HepG2 (cell line): ENCODE measurements around the gene SERTAD2. TPM values are rescaled to one million over a fixed set of nuclear protein-coding genes. Genes with fewer than 3 reads are reported as not detected.

Source experiments
- ARNTL ChIP-seq: sonication (generic); formaldehyde crosslinking; IDR thresholded peaks from 2 replicates; pipeline ENCODE4 v1.4.0; 2020; ENCODE audit warnings: mild to moderate bottlenecking, missing genetic modification reagents
- EZH2 ChIP-seq: conservative IDR thresholded peaks from 2 replicates; pipeline ENCODE4 v1.6.1; 2012; ENCODE audit warnings: mild to moderate bottlenecking, low read depth, low read length, moderate library complexity
- FOXP1 ChIP-seq, 2 experiments: fragments of 450-650 bp in 1 of 2; IDR thresholded peaks; 2 replicates each; pipeline ENCODE4 v1.6.1; 2017 to 2018; ENCODE audit warnings: antibody characterized with exemption in 1 of 2
- GPN1 ChIP-seq: sonication (generic); formaldehyde crosslinking; IDR thresholded peaks from 2 replicates; pipeline ENCODE4 v1.5.1; 2020; ENCODE audit warnings: missing genetic modification reagents, borderline replicate concordance
- HOXA3 ChIP-seq: sonication (generic); formaldehyde crosslinking; IDR thresholded peaks from 2 replicates; pipeline ENCODE4 v1.5.0; 2020; ENCODE audit warnings: missing genetic modification reagents
- HOXA5 ChIP-seq: sonication (generic); formaldehyde crosslinking; IDR thresholded peaks from 2 replicates; pipeline ENCODE4 v1.4.0; 2020; ENCODE audit warnings: missing genetic modification reagents
- JUN ChIP-seq: sonication (generic); formaldehyde crosslinking; IDR thresholded peaks from 2 replicates; pipeline ENCODE4 v1.4.0; 2020; ENCODE audit warnings: mild to moderate bottlenecking, missing genetic modification reagents
- MAF1 ChIP-seq: sonication (generic); formaldehyde crosslinking; IDR thresholded peaks from 2 replicates; pipeline ENCODE4 v1.5.0; 2020; ENCODE audit warnings: missing genetic modification reagents, borderline replicate concordance
- MAX ChIP-seq: IDR thresholded peaks from 2 replicates; pipeline ENCODE4 v1.6.1; 2012; ENCODE audit warnings: inconsistent platforms
- MIER2 ChIP-seq: IDR thresholded peaks from 2 replicates; pipeline ENCODE4 v1.6.1; 2016; ENCODE audit warnings: missing biosample characterization, missing genetic modification reagents
- MYC ChIP-seq: sonication (generic); formaldehyde crosslinking; IDR thresholded peaks from 2 replicates; pipeline ENCODE4 v1.9.0; 2021; ENCODE audit warnings: missing genetic modification reagents, borderline replicate concordance
- NFYC ChIP-seq: IDR thresholded peaks from 2 replicates; pipeline ENCODE4 v1.6.1; 2016; ENCODE audit warnings: missing genetic modification reagents, missing compliant biosample characterization
- NR0B2 ChIP-seq: sonication (generic); formaldehyde crosslinking; IDR thresholded peaks from 2 replicates; pipeline ENCODE4 v1.4.0; 2020; ENCODE audit warnings: mild to moderate bottlenecking, missing genetic modification reagents
- RFX3 ChIP-seq: IDR thresholded peaks from 2 replicates; pipeline ENCODE4 v1.6.1; 2016; ENCODE audit warnings: missing biosample characterization, missing genetic modification reagents
- RNF2 ChIP-seq: fragments of 450-650 bp; conservative IDR thresholded peaks from 2 replicates; pipeline ENCODE4 v1.6.1; 2016; ENCODE audit warnings: low read depth
- TARDBP ChIP-seq: sonication (generic); formaldehyde crosslinking; IDR thresholded peaks from 2 replicates; pipeline ENCODE4 v1.8.0; 2022; ENCODE audit warnings: mild to moderate bottlenecking, missing genetic modification reagents
- TBL1XR1 ChIP-seq: fragments of 150-350 bp; IDR thresholded peaks from 2 replicates; pipeline ENCODE4 v1.6.1; 2014; ENCODE audit warnings: borderline replicate concordance, low read length; ENCODE audit not compliant: partially characterized antibody
- TRIM24 ChIP-seq: sonication (generic); formaldehyde crosslinking; IDR thresholded peaks from 2 replicates; pipeline ENCODE4 v1.8.0; 2022; ENCODE audit warnings: mild to moderate bottlenecking, missing genetic modification reagents
- ZMYM4 ChIP-seq: sonication (generic); formaldehyde crosslinking; IDR thresholded peaks from 2 replicates; pipeline ENCODE4 v1.8.1; 2023; ENCODE audit warnings: mild to moderate bottlenecking, missing genetic modification reagents
- ZNF143 ChIP-seq: sonication (generic); formaldehyde crosslinking; IDR thresholded peaks from 2 replicates; pipeline ENCODE4 v1.4.0; 2020; ENCODE audit warnings: missing genetic modification reagents
- ZNF225 ChIP-seq: sonication (generic); formaldehyde crosslinking; IDR thresholded peaks from 2 replicates; pipeline ENCODE4 v1.4.0; 2020; ENCODE audit warnings: mild to moderate bottlenecking, missing genetic modification reagents
- ZNF30 ChIP-seq: sonication (generic); formaldehyde crosslinking; IDR thresholded peaks from 2 replicates; pipeline ENCODE4 v1.5.0; 2020; ENCODE audit warnings: mild to moderate bottlenecking, missing genetic modification reagents
- ZNF326 ChIP-seq: sonication (generic); formaldehyde crosslinking; IDR thresholded peaks from 2 replicates; pipeline ENCODE4 v1.4.0; 2020; ENCODE audit warnings: missing genetic modification reagents, borderline replicate concordance
- ZNF430 ChIP-seq: sonication (generic); formaldehyde crosslinking; IDR thresholded peaks from 2 replicates; pipeline ENCODE4 v1.9.0; 2021; ENCODE audit warnings: mild to moderate bottlenecking, missing genetic modification reagents
- ZNF558 ChIP-seq: sonication (generic); formaldehyde crosslinking; IDR thresholded peaks from 2 replicates; pipeline ENCODE4 v1.9.0; 2022; ENCODE audit warnings: mild to moderate bottlenecking, missing genetic modification reagents, borderline replicate concordance
- ZNF563 ChIP-seq: sonication (generic); formaldehyde crosslinking; IDR thresholded peaks from 2 replicates; pipeline ENCODE4 v1.8.0; 2022; ENCODE audit warnings: mild to moderate bottlenecking, moderate library complexity, missing genetic modification reagents
- ZNF672 ChIP-seq: sonication (generic); formaldehyde crosslinking; IDR thresholded peaks from 2 replicates; pipeline ENCODE4 v1.8.1; 2022; ENCODE audit warnings: missing genetic modification reagents
- ZNF781 ChIP-seq: sonication (generic); formaldehyde crosslinking; IDR thresholded peaks from 2 replicates; pipeline ENCODE4 v1.5.1; 2020; ENCODE audit warnings: borderline replicate concordance, mild to moderate bottlenecking, missing genetic modification reagents; ENCODE audit errors: not compliant biosample characterization
- polyA plus RNA-seq, 8 experiments: library from polyadenylated mRNA; depleted of rRNA in 3 of 8; stranded (reverse) in 7 of 8; unstranded in 1 of 8; fragments of >200 nt; fragmentation: Illumina TruSeq in 4 of 8; extraction: Trizol in 4 of 8; gene quantifications; 2 replicates each; pipeline versions ENCODE4 v1.2.1 to v1.2.3, GENCODE V29; 2011 to 2016; ENCODE audit warnings: low read depth in 4 of 8, missing spikeins in 1 of 8, mixed read lengths in 1 of 8; ENCODE audit not compliant: insufficient read depth in 1 of 8
- total RNA-seq, 5 experiments: library from RNA; depleted of rRNA; stranded (reverse); fragments of >200 nt; fragmentation: Illumina TruSeq; extraction: Trizol; gene quantifications; 2 replicates each; pipeline ENCODE4 v1.2.3, GENCODE V29; 2016; ENCODE audit warnings: low read depth in 1 of 5
- TF ChIP-seq, protein P1 (sequence below): IDR thresholded peaks from 2 replicates; pipeline ENCODE4 v1.6.1; 2016; ENCODE audit warnings: mild to moderate bottlenecking
- TF ChIP-seq, protein P2 (sequence below): sonication (generic); formaldehyde crosslinking; IDR thresholded peaks from 2 replicates; pipeline ENCODE4 v1.4.0; 2020; ENCODE audit warnings: mild to moderate bottlenecking, missing genetic modification reagents, borderline replicate concordance

Gene SERTAD2
- total and polyA plus RNA-seq, 2 of the 13 experiments (the other 11 are each of a cell fraction or from before 2014, with no cell fraction given) = 6.7 to 22.6 TPM

GRCh38 chr2:64683771-64684510, 30.2 kb upstream of the SERTAD2 start (continued):
- TF ChIP-seq FOXP1 (IDR thresholded peaks at IDR 0.05) = no peak
- TF ChIP-seq FOXP1 (CRISPR knock-in tag; IDR thresholded peaks at IDR 0.05) = peak; percentile 61
- TF ChIP-seq GPN1 (CRISPR knock-in tag) = no peak
- no peak for TF ChIP-seq NFYC (CRISPR knock-in tag)
- no peak for TF ChIP-seq MAX
- TF ChIP-seq ZNF781 = no peak
- no peak for TF ChIP-seq NR0B2 (CRISPR knock-in tag)
- no peak for TF ChIP-seq HOXA3
- TF ChIP-seq ARNTL = no peak
- TF ChIP-seq TRIM24 (CRISPR knock-in tag) = no peak
- no peak for TF ChIP-seq ZNF143 (CRISPR knock-in tag)
- no peak for TF ChIP-seq MIER2
- no peak for TF ChIP-seq ZNF225 (CRISPR knock-in tag)
- no peak for TF ChIP-seq TARDBP (CRISPR knock-in tag)
- no peak for TF ChIP-seq MYC (CRISPR knock-in tag)
- no peak for TF ChIP-seq HOXA5 (CRISPR knock-in tag)
- no peak for TF ChIP-seq ZNF430 (CRISPR knock-in tag)
- TF ChIP-seq RNF2 = no peak
- no peak for TF ChIP-seq RFX3 (CRISPR knock-in tag)
- TF ChIP-seq ZNF30 (CRISPR knock-in tag) = no peak
- TF ChIP-seq EZH2 = no peak
- no peak for TF ChIP-seq ZNF326
- no peak for TF ChIP-seq JUN (CRISPR knock-in tag)
- TF ChIP-seq TBL1XR1 = no peak
- TF ChIP-seq ZNF558 (CRISPR knock-in tag) = no peak
- TF ChIP-seq ZNF563 (CRISPR knock-in tag) = no peak
- TF ChIP-seq MAF1 = no peak
- TF ChIP-seq, protein P1, sequence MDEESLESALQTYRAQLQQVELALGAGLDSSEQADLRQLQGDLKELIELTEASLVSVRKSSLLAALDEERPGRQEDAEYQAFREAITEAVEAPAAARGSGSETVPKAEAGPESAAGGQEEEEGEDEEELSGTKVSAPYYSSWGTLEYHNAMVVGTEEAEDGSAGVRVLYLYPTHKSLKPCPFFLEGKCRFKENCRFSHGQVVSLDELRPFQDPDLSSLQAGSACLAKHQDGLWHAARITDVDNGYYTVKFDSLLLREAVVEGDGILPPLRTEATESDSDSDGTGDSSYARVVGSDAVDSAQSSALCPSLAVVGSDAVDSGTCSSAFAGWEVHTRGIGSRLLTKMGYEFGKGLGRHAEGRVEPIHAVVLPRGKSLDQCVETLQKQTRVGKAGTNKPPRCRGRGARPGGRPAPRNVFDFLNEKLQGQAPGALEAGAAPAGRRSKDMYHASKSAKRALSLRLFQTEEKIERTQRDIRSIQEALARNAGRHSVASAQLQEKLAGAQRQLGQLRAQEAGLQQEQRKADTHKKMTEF (CRISPR knock-in tag) = no peak
- TF ChIP-seq ZMYM4 (CRISPR knock-in tag) = peak; percentile 26; the same call in 1 of the 2 replicates
- TF ChIP-seq ZNF672 (CRISPR knock-in tag) = no peak
- TF ChIP-seq, protein P2, sequence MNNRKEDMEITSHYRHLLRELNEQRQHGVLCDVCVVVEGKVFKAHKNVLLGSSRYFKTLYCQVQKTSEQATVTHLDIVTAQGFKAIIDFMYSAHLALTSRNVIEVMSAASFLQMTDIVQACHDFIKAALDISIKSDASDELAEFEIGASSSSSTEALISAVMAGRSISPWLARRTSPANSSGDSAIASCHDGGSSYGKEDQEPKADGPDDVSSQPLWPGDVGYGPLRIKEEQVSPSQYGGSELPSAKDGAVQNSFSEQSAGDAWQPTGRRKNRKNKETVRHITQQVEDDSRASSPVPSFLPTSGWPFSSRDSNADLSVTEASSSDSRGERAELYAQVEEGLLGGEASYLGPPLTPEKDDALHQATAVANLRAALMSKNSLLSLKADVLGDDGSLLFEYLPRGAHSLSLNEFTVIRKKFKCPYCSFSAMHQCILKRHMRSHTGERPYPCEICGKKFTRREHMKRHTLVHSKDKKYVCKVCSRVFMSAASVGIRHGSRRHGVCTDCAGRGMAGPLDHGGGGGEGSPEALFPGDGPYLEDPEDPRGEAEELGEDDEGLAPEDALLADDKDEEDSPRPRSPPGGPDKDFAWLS (CRISPR knock-in tag) = no peak
